ENCODE measurements around the gene IQGAP2. TPM values are rescaled to one million over a fixed set of nuclear protein-coding genes. Genes with fewer than 3 reads are reported as not detected.

IQGAP2 gene
- total and polyA plus RNA-seq, 9 of the 15 experiments (the other 6 are each of a cell fraction or from before 2014, with no cell fraction given): 8.7 to 23.2 (median 17.4) TPM

- TF ChIP-seq, protein P1, sequence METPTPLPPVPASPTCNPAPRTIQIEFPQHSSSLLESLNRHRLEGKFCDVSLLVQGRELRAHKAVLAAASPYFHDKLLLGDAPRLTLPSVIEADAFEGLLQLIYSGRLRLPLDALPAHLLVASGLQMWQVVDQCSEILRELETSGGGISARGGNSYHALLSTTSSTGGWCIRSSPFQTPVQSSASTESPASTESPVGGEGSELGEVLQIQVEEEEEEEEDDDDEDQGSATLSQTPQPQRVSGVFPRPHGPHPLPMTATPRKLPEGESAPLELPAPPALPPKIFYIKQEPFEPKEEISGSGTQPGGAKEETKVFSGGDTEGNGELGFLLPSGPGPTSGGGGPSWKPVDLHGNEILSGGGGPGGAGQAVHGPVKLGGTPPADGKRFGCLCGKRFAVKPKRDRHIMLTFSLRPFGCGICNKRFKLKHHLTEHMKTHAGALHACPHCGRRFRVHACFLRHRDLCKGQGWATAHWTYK (CRISPR knock-in tag; IDR thresholded peaks at IDR 0.05): no peak
- no peak for TF ChIP-seq XRCC3 (IDR thresholded peaks at IDR 0.05)
- no peak for TF ChIP-seq KHSRP (IDR thresholded peaks at IDR 0.05)
- no peak for TF ChIP-seq ZKSCAN1 (IDR thresholded peaks at IDR 0.05; ENCODE audit: low read depth, low read length)
- TF ChIP-seq, protein P2, sequence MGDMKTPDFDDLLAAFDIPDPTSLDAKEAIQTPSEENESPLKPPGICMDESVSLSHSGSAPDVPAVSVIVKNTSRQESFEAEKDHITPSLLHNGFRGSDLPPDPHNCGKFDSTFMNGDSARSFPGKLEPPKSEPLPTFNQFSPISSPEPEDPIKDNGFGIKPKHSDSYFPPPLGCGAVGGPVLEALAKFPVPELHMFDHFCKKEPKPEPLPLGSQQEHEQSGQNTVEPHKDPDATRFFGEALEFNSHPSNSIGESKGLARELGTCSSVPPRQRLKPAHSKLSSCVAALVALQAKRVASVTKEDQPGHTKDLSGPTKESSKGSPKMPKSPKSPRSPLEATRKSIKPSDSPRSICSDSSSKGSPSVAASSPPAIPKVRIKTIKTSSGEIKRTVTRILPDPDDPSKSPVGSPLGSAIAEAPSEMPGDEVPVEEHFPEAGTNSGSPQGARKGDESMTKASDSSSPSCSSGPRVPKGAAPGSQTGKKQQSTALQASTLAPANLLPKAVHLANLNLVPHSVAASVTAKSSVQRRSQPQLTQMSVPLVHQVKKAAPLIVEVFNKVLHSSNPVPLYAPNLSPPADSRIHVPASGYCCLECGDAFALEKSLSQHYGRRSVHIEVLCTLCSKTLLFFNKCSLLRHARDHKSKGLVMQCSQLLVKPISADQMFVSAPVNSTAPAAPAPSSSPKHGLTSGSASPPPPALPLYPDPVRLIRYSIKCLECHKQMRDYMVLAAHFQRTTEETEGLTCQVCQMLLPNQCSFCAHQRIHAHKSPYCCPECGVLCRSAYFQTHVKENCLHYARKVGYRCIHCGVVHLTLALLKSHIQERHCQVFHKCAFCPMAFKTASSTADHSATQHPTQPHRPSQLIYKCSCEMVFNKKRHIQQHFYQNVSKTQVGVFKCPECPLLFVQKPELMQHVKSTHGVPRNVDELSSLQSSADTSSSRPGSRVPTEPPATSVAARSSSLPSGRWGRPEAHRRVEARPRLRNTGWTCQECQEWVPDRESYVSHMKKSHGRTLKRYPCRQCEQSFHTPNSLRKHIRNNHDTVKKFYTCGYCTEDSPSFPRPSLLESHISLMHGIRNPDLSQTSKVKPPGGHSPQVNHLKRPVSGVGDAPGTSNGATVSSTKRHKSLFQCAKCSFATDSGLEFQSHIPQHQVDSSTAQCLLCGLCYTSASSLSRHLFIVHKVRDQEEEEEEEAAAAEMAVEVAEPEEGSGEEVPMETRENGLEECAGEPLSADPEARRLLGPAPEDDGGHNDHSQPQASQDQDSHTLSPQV (IDR thresholded peaks at IDR 0.05): peak; percentile 76
- no peak for TF ChIP-seq PML (IDR thresholded peaks at IDR 0.05; ENCODE audit: low read length)
- no peak for TF ChIP-seq SRSF1 (IDR thresholded peaks at IDR 0.05; ENCODE audit: low read depth, low read length)
- TF ChIP-seq SPI1 (IDR thresholded peaks at IDR 0.05; ENCODE audit: borderline replicate concordance, low read depth, low read length): no peak
- TF ChIP-seq USF2 (CRISPR knock-in tag; IDR thresholded peaks at IDR 0.05): 0 out of 2 replicates have a peak, but pooled peaks have one; percentile 36
These were observed 1.4 kb downstream of the IQGAP2 start (continued) for GRCh38 chr5:76404223-76405211.
